GM13976 (cell line): ENCODE results near the gene UNC13D.

Experiments used
- DNase-seq: peaks from one replicate; pipeline ENCODE4 v3.0.0; 2012; ENCODE audit warnings: low spot score
- in situ Hi-C: fragments of 300-500 bp; cut with MboI; formaldehyde crosslinking; loops from one replicate; pipeline ENCODE4 v1.12.0; 2022; ENCODE audit warnings: low sequenced_read_pairs, mixed read lengths, inconsistent platforms; ENCODE audit not compliant: unreplicated experiment
- TF ChIP-seq, protein P1 (sequence below): IDR thresholded peaks from 2 replicates; pipeline ENCODE4 v1.5.1; 2012; ENCODE audit warnings: borderline replicate concordance, mild to moderate bottlenecking; ENCODE audit not compliant: insufficient read depth; ENCODE audit errors: extremely low read depth, missing control alignments, control extremely low read depth

Gene UNC13D

GRCh38 chr17:75785016-75785890, 59.0 kb downstream of the UNC13D start:
- TF ChIP-seq, protein P1, sequence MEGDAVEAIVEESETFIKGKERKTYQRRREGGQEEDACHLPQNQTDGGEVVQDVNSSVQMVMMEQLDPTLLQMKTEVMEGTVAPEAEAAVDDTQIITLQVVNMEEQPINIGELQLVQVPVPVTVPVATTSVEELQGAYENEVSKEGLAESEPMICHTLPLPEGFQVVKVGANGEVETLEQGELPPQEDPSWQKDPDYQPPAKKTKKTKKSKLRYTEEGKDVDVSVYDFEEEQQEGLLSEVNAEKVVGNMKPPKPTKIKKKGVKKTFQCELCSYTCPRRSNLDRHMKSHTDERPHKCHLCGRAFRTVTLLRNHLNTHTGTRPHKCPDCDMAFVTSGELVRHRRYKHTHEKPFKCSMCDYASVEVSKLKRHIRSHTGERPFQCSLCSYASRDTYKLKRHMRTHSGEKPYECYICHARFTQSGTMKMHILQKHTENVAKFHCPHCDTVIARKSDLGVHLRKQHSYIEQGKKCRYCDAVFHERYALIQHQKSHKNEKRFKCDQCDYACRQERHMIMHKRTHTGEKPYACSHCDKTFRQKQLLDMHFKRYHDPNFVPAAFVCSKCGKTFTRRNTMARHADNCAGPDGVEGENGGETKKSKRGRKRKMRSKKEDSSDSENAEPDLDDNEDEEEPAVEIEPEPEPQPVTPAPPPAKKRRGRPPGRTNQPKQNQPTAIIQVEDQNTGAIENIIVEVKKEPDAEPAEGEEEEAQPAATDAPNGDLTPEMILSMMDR, result no peak
- peak; percentile 87 for DNase-seq
- in situ Hi-C loops, result no loop called here

DNA sequence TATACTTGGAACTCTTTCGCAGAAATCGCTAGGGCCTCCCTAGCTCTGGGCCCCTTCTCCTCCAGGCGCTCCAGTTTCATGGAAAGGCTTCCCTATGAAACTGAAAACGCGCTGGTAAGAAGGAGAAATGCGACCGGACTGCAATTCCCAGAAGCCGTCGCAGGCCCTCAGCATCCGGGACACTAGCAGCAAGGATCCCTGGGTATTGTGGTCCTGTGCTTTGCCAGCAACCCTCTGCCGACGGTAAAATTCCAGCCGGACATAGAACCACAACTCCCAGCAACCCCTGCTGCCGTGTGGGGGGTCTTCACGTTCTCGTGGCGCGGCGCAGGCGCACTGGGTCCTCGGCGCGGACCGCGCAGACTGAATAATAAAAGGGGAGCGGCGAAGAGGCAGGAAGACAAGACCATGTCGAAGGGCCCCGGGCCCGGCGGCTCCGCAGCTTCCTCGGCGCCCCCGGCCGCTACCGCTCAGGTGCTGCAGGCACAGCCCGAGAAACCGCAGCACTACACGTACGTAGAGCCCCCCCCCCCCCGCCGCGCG, 59.7 kb downstream of the UNC13D start, which contains the start of gene UNK:
Gene UNK (plus strand): TSS at position 334 of the 543 bp plus-strand sequence. CDS start 75 bp downstream, at position 409.
- TF ChIP-seq, protein P1, result no peak
- peak; percentile 95 for DNase-seq
- in situ Hi-C loops, result no loop called here

- DNase-seq, result no peak
- in situ Hi-C loops, result no loop called here
- TF ChIP-seq, protein P1, result no peak
Observed at GRCh38 chr17:75783803-75784472, 60.3 kb downstream of the UNC13D start.

DNA sequence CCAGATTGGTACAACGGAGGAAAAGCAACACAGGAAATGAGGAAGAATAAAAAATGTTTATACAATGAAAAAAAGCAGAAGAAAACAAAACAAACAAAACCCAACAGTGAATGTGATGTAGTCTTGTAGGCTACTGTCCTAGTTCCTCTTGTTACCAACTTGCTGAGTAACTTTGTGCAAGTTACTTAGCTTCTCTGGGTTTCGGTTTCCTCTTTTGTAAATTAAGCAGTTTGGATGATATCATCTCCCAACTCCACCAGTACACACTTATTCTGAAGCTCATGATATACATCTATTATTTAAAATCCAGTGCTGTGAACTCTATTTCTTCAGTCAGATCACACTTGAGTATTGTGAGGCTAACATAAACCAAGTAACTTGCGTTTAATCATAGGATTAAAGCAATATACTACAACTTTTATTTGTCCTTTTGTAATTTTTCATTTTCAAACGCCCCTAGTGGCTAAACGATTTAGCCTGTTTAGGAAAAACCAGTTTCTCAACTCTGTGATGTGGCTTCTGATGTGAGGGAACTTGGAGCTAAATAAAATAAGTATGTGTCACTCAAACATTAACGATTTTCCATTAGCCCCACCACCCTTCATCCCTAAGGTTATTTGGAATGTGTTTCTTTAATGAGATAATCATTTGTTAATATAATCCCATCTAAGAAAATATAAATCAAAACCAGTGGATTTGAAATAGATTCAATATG, 61.0 kb downstream of the UNC13D start:
- peak; percentile 63 for DNase-seq
- in situ Hi-C loops, result no loop called here
- TF ChIP-seq, protein P1, result peak; percentile 41

DNA sequence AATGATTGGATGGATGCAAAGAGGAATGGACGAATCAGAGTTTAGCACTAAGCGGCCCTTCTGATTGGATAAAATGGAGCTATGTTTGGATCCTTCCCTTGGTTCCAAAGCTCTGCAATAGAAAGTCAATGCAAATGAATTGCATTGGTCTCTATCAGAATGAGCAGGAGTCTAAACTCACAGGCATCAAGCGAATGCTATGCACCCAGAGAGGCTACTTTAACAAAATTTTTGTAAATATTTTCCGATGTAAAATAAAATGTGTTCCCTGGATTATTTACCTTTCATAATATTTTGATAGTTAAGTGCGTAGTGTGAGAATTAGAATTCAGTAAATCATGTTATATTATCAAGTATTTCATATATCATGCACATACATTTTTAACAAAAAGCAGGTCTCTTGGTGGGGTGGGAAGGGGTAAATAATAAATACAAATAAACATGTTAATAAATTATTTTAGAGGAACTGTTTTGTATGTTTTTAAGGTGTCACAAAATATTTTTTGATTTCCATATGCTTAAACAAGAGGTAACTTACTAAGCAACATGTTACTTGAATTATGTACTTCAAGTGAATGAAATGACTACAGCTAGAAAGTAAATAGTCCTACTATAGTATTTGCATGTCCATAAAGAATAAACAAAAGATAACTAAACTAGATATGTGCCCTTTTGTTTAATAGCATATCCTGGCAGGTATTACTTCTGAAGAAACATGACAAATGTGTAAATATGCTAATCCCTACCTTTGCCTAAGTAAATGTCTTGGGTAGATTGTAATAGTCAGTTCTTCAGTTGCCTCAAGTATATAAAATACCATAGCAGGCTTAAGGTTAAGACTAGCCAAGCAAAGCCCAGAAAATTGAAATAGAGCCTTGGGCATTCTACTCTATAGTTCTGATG, 64.0 kb downstream of the UNC13D start:
- in situ Hi-C loops, result no loop called here
- TF ChIP-seq, protein P1, result no peak
- no peak for DNase-seq
